ENCODE data around the gene UBE2D2. TPM values are rescaled to one million over a fixed set of nuclear protein-coding genes. Genes with fewer than 3 reads are reported as not detected.

The UBE2D2 gene
- total RNA-seq, 4 donors from 2014 or later, result 55.9 to 63.7 (median 58.5) TPM

- TF ChIP-seq CTCF (IDR thresholded peaks at IDR 0.05; ENCODE audit: low read depth), result no peak
Observed at GRCh38 chr5:139566611-139567010, 5.5 kb downstream of the UBE2D2 start.

GRCh38 chr5:139569270-139569955 is 8.3 kb downstream of the UBE2D2 start:
- no peak for TF ChIP-seq CTCF (IDR thresholded peaks at IDR 0.05; ENCODE audit: low read depth)

GRCh38 chr5:139571543-139571942 is 10.4 kb downstream of the UBE2D2 start:
- no peak for TF ChIP-seq CTCF (IDR thresholded peaks at IDR 0.05; ENCODE audit: low read depth)

GRCh38 chr5:139571966-139572365 is 10.8 kb downstream of the UBE2D2 start:
- no peak for TF ChIP-seq CTCF (IDR thresholded peaks at IDR 0.05; ENCODE audit: low read depth)

GRCh38 chr5:139574641-139575312 is 13.6 kb downstream of the UBE2D2 start:
- TF ChIP-seq CTCF (IDR thresholded peaks at IDR 0.05; ENCODE audit: low read depth), result no peak

- no peak for TF ChIP-seq CTCF (IDR thresholded peaks at IDR 0.05; ENCODE audit: low read depth)
Observed at GRCh38 chr5:139575313-139575646, 14.1 kb downstream of the UBE2D2 start.

- TF ChIP-seq CTCF (IDR thresholded peaks at IDR 0.05; ENCODE audit: low read depth), result no peak
Observed at GRCh38 chr5:139575751-139576150, 14.6 kb downstream of the UBE2D2 start.

Data from subcutaneous adipose tissue (tissue), 4 donors.